HG03280 (cell line): Measurements from ENCODE around the gene RASA4.
"Not testable (repeated sequence)": the region's sequence is repeated elsewhere in the genome, so short reads cannot be mapped to it uniquely, and the experiment has no call there.

Experiments used
- ATAC-seq: cut with Tn5 transposase; IDR thresholded peaks from one replicate; pipeline ENCODE4 v1.9.1; 2021; ENCODE audit warnings: mild to moderate bottlenecking, moderate library complexity; ENCODE audit not compliant: unreplicated experiment

The RASA4 gene

DNA sequence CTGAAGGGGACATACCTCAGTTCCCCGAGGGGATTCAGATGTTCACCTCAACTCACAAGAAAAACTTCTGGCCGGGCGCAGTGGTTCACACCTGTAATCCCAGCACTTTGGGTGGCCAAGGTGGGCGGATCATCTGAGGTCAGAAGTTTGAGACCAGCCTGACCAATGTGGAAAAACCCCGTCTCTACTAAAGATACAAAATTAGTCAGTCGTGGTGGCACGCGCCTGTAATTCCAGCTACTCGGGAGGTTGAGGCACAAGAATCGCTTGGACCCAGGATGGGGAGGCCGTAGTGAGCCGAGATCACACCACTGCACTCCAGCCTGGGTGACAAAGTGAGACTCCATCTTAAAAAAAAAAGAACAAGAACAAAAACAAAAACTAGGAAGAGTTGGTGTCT is 71.3 kb downstream of the RASA4 start:
- not testable (repeated sequence) for ATAC-seq

DNA sequence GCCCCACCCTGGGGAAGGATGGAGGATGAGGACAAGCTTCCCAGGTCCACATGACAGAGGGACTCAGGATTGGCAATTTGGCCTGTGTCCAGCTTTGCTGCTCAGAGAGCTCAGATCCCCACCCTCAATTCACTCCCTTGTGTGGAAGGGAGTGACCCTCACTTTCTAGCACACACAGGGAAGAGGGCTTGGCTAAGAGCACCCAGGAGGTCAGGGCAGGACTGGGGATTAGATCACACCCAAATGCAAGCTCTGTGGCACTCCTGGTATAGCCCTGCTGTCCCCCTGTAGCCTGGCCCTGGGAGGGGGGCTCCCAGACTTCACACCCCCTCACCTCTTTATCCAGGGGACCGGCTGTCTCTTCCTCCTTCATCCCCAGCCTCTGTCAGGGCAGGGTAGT is 72.2 kb downstream of the RASA4 start:
- not testable (repeated sequence) for ATAC-seq

DNA sequence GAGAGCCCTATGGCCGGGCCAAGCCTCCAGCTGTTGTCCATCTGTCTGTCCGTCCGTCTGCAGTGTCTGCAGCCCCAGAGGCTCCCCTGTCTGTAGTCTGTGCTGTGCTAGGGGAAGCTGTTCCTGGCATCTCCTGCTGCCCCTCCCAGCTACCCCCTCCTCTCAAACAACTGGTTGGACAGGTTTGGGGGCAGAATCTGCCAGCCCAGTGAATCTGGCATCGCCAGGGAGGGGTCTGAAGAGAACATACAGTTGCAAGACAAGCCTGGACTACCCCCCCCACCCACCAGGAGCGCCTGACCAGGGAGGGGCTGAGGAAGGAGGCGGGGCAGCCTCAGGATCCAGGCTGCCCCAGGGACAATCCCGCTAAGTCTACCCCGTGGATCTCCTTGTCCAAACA is 73.0 kb downstream of the RASA4 start, which contains the start of gene UPK3BL2:
TSS of gene UPK3BL2 (minus strand) at position 101 of the 400 bp plus-strand sequence. CDS start at position 41, 60 bp downstream.
- not testable (repeated sequence) for ATAC-seq

DNA sequence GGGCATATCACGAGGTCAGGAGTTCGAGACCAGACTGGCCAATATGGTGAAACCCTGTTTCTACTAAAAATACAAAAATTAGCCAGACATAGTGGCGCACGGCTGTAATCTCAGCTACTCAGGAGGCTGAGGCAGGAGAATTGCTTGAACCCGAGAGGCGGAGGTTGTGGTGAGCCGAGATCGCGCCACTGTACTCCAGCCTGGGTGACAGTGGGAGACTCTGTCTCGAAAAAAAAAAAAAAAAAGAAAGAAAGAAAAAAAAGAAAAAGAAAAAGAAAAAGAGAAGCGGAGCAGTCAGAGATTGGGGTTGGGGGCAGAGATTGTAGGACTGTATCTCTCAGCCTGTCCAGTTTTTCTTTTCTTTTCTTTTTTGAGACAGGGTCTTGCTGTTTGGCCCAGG is 73.8 kb downstream of the RASA4 start:
- ATAC-seq: not testable (repeated sequence)

DNA sequence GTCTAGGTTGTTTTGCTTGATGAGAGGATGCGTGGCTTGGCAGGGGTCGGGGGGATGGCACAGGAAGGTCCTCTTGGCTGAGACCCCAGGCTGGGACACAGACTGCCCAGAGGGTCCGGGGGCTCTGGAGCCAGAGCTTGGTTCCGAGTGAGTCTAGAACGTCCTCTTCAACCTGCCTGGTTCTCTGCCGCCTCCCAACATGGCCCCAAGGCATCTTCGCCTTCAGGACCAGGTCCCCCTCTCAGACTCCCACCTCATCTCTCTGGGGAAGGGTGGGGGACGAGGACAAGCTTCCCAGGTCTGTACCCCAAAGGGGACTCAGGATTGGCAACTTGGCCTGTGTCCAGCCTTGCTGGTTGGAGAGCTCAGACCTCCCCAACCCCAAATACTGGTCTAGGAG is 74.5 kb downstream of the RASA4 start:
- ATAC-seq: not testable (repeated sequence)

DNA sequence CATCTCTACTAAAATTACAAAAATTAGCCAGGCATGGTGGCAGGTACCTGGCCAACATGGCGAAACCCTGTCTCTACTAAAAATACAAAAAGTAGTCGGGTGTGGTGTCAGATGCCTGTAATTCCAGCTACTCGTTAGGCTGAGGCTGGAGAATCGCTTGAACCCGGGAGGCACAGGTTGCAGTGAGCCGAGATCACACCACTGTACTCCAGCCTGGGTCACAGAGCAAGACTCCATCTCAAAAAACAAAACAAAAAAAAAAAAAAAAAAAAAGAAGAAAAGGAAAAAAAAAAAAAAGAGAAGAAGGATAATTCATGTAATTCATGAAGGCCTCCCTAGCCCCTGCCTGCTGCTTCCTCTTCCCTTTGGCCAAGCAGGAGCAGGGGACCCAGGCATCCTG is 76.0 kb downstream of the RASA4 start:
- not testable (repeated sequence) for ATAC-seq

DNA sequence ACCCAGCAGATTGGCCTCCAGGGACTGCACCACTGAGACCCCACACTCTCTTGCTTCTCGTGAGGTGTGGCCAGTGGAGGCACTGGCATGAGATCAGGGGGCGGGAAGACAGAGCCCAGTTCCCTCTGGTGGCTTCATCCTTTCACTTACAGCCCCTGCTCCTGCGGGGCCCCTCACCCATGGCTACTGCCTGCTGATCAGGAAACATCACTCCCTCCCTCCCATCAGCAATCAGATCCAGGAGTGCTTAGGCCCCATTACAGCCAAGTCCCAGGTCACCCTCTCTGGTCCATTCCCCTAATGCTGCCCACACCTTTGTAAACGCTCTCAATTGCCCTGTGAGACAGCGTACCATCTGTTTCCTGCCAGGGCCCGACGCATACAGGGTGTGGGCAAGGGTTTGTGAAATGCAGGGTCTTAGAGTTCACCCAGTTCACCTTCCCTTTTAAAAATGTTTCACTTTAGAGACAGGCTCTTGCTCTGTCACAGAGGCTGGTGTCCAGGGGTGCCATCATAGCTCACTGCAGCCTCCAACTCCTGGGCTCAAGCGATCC is 81.4 kb downstream of the RASA4 start:
- not testable (repeated sequence) for ATAC-seq

DNA sequence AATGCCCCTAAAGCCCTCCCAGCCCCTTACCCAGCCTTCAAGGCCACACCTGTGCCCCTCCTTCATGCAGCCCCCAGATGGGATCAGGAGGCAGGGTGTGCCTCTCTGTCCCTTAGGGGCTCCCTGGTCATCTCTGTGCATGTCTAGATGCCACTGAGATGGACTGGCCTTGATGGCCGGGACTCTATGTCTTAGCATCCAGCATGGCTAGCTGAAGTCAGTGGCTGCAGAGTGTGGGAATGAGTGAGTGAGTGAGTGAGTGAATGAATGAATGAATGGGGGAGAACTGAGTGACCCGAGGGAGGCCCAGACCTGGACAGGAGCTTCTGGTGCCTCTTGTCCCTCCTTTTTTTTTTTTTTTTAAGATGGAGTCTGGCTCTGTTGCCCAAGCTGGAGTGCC is 84.4 kb downstream of the RASA4 start:
- not testable (repeated sequence) for ATAC-seq

DNA sequence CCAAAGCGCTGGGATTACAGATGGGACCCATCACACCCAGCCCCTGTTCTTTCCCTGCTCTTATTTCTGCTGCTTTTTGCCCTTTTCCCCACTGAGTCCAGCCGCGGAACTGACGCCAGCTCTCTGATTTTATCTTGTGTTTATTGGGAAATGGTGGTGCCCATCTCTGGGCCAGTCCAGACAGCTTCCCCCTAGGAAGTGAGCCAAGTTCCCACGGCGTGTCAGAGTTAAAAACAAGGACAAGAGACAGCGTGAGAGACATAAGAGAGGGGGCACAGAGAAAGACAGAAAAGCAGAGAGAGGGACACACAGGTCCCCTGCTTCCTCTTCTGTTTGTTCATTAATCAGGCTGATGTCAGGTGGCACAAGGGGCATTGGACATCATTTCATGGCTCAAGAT is 85.0 kb downstream of the RASA4 start:
- ATAC-seq: not testable (repeated sequence)

DNA sequence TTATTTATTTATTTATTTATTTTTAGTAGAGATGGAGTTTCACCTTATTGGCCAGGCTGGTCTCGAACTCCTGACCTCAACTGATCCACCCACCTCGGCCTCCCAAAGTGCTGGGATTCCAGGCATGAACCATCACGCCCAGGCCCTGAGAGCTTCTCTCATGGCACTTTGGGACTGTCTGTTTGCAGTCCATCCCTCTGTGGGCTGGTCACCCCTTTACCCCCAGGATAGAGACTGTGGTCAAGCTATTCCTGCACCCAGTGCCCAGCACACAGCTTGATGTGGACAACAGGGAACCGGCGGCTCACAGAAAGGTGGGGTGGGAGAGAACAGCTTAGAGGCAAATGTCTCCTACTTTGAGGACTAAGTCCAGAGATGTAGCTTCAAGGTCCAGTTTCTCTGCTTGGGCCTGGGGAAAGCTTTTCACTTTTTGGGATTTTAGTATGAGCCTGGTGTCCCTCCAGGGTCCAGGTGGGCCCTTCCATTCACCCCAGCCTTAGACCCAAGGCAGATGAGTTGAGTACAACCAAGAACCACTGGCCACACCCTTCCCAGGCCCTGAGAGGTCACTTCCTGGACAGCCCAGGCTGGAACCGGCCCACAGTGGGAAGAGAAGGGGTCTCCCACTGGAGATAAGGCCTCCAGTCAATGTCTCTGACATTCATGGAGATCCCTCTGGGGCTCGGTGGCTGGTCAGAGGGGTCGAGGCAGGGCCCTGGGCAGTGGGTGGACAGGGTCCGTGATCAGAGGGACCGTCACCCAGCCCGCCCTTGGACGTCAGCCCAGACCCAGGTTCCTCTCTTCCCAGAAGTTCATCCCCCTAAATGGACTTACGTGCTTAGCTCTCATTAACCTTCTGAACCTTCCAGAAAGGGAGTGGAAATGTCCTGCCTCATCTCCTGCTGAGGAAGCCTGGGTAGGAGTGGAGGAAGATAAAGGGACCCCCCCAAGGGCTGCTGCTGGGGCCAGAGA is 88.4 kb downstream of the RASA4 start:
- not testable (repeated sequence) for ATAC-seq

DNA sequence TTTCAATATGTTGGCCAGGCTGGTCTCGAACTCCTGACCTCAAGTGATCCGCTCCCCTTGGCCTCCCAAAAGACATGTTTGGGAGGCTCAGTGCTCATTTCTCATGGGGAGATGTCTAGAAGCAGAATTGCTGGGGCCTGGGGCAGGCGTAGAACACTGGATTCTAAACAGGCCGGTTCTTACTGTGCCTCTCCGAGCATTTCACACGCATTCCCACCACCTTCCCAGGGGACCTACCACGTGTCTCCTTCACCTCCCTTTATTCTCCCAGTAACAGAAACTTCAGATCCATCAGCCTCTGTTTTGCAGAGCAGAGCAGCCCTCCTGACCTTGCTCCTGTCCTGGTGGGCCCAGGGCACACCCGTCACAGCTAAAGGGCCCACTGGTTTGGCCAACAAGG is 89.4 kb downstream of the RASA4 start:
- not testable (repeated sequence) for ATAC-seq

DNA sequence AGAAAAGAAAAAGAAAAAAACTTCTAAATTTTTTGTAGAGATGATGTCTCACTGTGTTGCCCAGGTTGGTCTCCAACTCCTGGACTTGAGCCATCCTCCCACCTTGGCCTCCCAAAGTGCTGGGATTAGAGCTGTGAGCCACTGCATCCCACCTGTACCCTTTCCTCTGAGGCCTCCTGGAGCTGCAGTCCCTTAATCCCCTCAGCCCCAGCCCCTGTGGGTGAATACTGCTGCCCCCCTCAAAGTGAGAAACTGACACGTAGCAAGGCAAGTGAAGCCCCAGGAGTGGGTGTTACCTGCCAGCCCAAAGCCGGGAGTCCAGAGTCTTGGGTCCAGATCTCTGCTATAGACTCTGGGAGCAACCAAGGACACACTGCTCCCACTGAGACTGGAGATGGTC is 91.8 kb downstream of the RASA4 start:
- ATAC-seq: not testable (repeated sequence)
